ENCODE data around the gene EFEMP1. TPM values are rescaled to one million over a fixed set of nuclear protein-coding genes. Genes with fewer than 3 reads are reported as not detected.

EFEMP1 gene
- 10 to 100 TPM; 11.2 to 20.6 (median 17.7) TPM for total RNA-seq
- 1 to 10 TPM; 6.3 to 9.1 (median 8.5) TPM for polyA plus RNA-seq
- long read RNA-seq, donor 1, transcript EFEMP1-201 (12 exons, 1,820 nt) = minor isoform, 7 of 20 reads
- long read RNA-seq, donor 1, transcript EFEMP1-202 (11 exons, 3,024 nt) = major isoform, 9 of 20 reads
- long read RNA-seq, donor 1, partial matches to known transcripts = 2 of 20 reads
- long read RNA-seq, donor 1, other reads (novel, unspliced or antisense) = 2 of 20 reads
- long read RNA-seq, donor 2, transcript EFEMP1-202 (11 exons, 3,024 nt) = minor isoform, 7 of 18 reads
- long read RNA-seq, donor 2, transcript EFEMP1-201 (12 exons, 1,820 nt) = major isoform, 9 of 18 reads
- long read RNA-seq, donor 2, partial matches to known transcripts = 1 of 18 reads
- long read RNA-seq, donor 2, other reads (novel, unspliced or antisense) = 1 of 18 reads

GRCh38 chr2:55923091-55923981 is at the start of gene EFEMP1:
Gene EFEMP1, minus strand, starts transcription at chr2:55923782. Its CDS starts 1,342 bp downstream, at chr2:55922440.
- H3K36me3 ChIP-seq (ENCODE audit: insufficient read depth in 1 of 2, low read depth in 1 of 2) = no peaks in the 10 kb centered on the region
- ATAC-seq = peak in 3 of 4 donors; percentile 42 to 64 (median 45)
- intact Hi-C loops (cut with DNase I) = no loop called here
- peaks cover 2 to 32% (median 5%) of the 10 kb centered on the region in 3 donors for H3K27me3 ChIP-seq (ENCODE audit: insufficient read depth in 3 of 3, low read length in 2 of 3)
- TF ChIP-seq CTCF (IDR thresholded peaks at IDR 0.05) = no peak
- H3K27ac ChIP-seq = no peak within 1 kb of the TSS
- H3K9me3 ChIP-seq = no peaks in the 10 kb centered on the region
- peak within 1 kb of the TSS; percentile 64 for H3K4me3 ChIP-seq
- H3K4me1 ChIP-seq = no peaks in the 10 kb centered on the region
- DNase-seq = peak; percentile 71 to 72
- WGBS, 3 donors = 1% methylated on average over 51 to 70 of the region's 70 CpGs

GRCh38 chr2:55970500-55970899 is 46.9 kb upstream of the EFEMP1 start:
- H3K36me3 ChIP-seq (ENCODE audit: insufficient read depth in 1 of 2, low read depth in 1 of 2) = no peaks in the 10 kb centered on the region
- no peaks in the 10 kb centered on the region for H3K27me3 ChIP-seq (ENCODE audit: insufficient read depth in 3 of 3, low read length in 2 of 3)
- intact Hi-C loops (cut with DNase I) = no loop called here
- H3K27ac ChIP-seq = no peak overlapping the region
- DNase-seq = no peak
- no peak for ATAC-seq
- no peak overlapping the region for H3K4me3 ChIP-seq
- 72 to 73% (median 72%) methylated on average over 2 of the region's 2 CpGs for WGBS, 3 donors
- no peak for TF ChIP-seq CTCF (IDR thresholded peaks at IDR 0.05)
- H3K9me3 ChIP-seq = no peaks in the 10 kb centered on the region
- H3K4me1 ChIP-seq = no peaks in the 10 kb centered on the region

- Histone ChIP-seq H3K27ac (no peak overlapping the region), H3K4me1 (no peaks in the 10 kb centered on the region), H3K36me3 (ENCODE audit: insufficient read depth in 1 of 2, low read depth in 1 of 2) (no peaks in the 10 kb centered on the region), H3K9me3 (no peaks in the 10 kb centered on the region), H3K4me3 (no peak overlapping the region), H3K27me3 (ENCODE audit: insufficient read depth in 3 of 3, low read length in 2 of 3) (no peaks in the 10 kb centered on the region)
- 0 to 8% (median 6%) methylated on average over 1 of the region's 1 CpG for WGBS, 3 donors
- intact Hi-C loops (cut with DNase I) = no loop called here
- DNase-seq (no peak), ATAC-seq (no peak)
- TF ChIP-seq CTCF (IDR thresholded peaks at IDR 0.05) = no peak
These were observed 45.4 kb upstream of the EFEMP1 start for GRCh38 chr2:55968941-55969340.

GRCh38 chr2:55966401-55967118 is 43.0 kb upstream of the EFEMP1 start:
- no peaks in the 10 kb centered on the region for H3K4me1 ChIP-seq
- H3K36me3 ChIP-seq (ENCODE audit: insufficient read depth in 1 of 2, low read depth in 1 of 2) = no peaks in the 10 kb centered on the region
- intact Hi-C loops (cut with DNase I) = no loop called here
- TF ChIP-seq CTCF (IDR thresholded peaks at IDR 0.05) = no peak
- DNase-seq (peak; percentile 50 to 75), ATAC-seq (peak in 1 of 4 donors; percentile 62)
- H3K9me3 ChIP-seq = no peaks in the 10 kb centered on the region
- no peak overlapping the region for H3K27ac ChIP-seq
- WGBS, 3 donors = 19 to 25% (median 24%) methylated on average over 6 of the region's 6 CpGs
- no peak overlapping the region for H3K4me3 ChIP-seq
- no peaks in the 10 kb centered on the region for H3K27me3 ChIP-seq (ENCODE audit: insufficient read depth in 3 of 3, low read length in 2 of 3)

Data from psoas muscle (tissue), 8 donors.